Measurements from ENCODE around the gene SPOCK1. TPM values are rescaled to one million over a fixed set of nuclear protein-coding genes. Genes with fewer than 3 reads are reported as not detected.

The SPOCK1 gene
- total RNA-seq, 1 experiment from 2014 or later: 0.27 TPM

DNA sequence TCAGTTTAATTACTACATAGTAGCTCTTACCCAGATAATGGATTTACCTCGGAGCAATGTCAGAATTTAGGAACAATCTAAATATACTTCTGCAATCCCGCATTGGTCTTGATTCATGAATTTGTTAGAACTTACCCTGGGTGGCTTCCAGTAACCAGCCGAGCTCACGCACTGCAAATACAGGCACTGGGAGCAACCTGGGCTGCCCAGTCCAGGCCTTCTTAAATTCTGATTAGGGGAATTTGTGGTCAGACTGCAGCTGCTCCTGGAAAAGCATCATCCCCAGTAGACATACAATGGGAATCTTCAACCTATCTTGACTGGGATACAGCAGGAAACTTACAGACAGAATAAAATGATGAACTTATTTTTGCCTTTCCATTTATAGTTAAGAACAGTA, 270.3 kb downstream of the SPOCK1 start (continued):
- TF ChIP-seq CBX3 (IDR thresholded peaks at IDR 0.05; ENCODE audit: low read depth): no peak
- no peak for TF ChIP-seq EZH2phosphoT487 (IDR thresholded peaks at IDR 0.05; ENCODE audit: borderline replicate concordance)
- TF ChIP-seq SRF (IDR thresholded peaks at IDR 0.05; ENCODE audit: low read depth): no peak
- TF ChIP-seq POLR2AphosphoS5 (IDR thresholded peaks at IDR 0.05; ENCODE audit: low read depth, low read length): no peak
- no peak for TF ChIP-seq SP1 (IDR thresholded peaks at IDR 0.05; ENCODE audit: low read depth)
- TF ChIP-seq REST (IDR thresholded peaks at IDR 0.05; ENCODE audit: low read depth): no peak
- no peak for TF ChIP-seq TCF7L2 (IDR thresholded peaks at IDR 0.05; ENCODE audit: borderline replicate concordance, extremely low read depth, insufficient read depth, insufficient read length)
- no peak for TF ChIP-seq ELF1 (IDR thresholded peaks at IDR 0.05; ENCODE audit: borderline replicate concordance, low read depth)
- TF ChIP-seq ZFX (IDR thresholded peaks at IDR 0.05): no peak
- no peak for TF ChIP-seq EGR1 (IDR thresholded peaks at IDR 0.05; ENCODE audit: low read depth)
- no peak for TF ChIP-seq FOSL1 (IDR thresholded peaks at IDR 0.05; ENCODE audit: low read depth)
- TF ChIP-seq, protein P1, sequence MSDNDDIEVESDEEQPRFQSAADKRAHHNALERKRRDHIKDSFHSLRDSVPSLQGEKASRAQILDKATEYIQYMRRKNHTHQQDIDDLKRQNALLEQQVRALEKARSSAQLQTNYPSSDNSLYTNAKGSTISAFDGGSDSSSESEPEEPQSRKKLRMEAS (IDR thresholded peaks at IDR 0.05): no peak

- ChIA-PET POLR2A (no interaction called here), RAD21 (ENCODE audit: low non-redundant PET in 1 of 2, low total read pairs in 2 of 2, uncharacterized antibody in 2 of 2, unreplicated experiment in 2 of 2) (no interaction called here), CTCF (no interaction called here)
- Histone ChIP-seq H3K27ac (ENCODE audit: low read depth, low read length) (no peak overlapping the region), H3K27me3 (ENCODE audit: insufficient read depth, low read length) (peaks cover 17% of the 10 kb centered on the region; the same call in 1 of the 2 replicates), H3K9ac (ENCODE audit: low read length) (no peak overlapping the region), H3K9me2 (ENCODE audit: insufficient read depth) (no peaks in the 10 kb centered on the region), H2AFZ (ENCODE audit: low read depth, low read length, poor library complexity, severe bottlenecking) (no peak overlapping the region), H3K9me3 (ENCODE audit: control insufficient read depth in 1 of 2, insufficient read depth in 1 of 2, low read depth in 1 of 2, low read length in 2 of 2) (no peaks in the 10 kb centered on the region), H4K20me1 (ENCODE audit: insufficient read depth) (no peaks in the 10 kb centered on the region), H3K36me3 (ENCODE audit: control insufficient read depth in 1 of 2, insufficient read depth in 2 of 2, low read length in 2 of 2) (no peaks in the 10 kb centered on the region), H3K79me2 (ENCODE audit: insufficient read depth, low read length) (no peaks in the 10 kb centered on the region), H3K4me2 (ENCODE audit: low read length) (no peak overlapping the region), H3K4me1 (ENCODE audit: control insufficient read depth in 1 of 2, insufficient read depth in 2 of 2, low read length in 2 of 2) (no peaks in the 10 kb centered on the region), H3K4me3 (replicated peaks in 1 of 2; ENCODE audit: low read depth in 1 of 2, low read length in 2 of 2) (no peak overlapping the region)
- intact Hi-C loops (cut with micrococcal nuclease): no loop called here
- no peak for DNase-seq (ENCODE audit: low read depth, low spot score)
- no peak for ATAC-seq
- no TSS peak for BruUV-seq (replicated peaks)
- no peak for TF ChIP-seq SP1 (IDR thresholded peaks at IDR 0.05; ENCODE audit: low read depth)
- no peak for TF ChIP-seq YY1 (IDR thresholded peaks at IDR 0.05; ENCODE audit: extremely low read depth, insufficient replicate concordance, low read depth, low read length)
- no peak for TF ChIP-seq ZBTB33 (IDR thresholded peaks at IDR 0.05; ENCODE audit: extremely low read depth, insufficient replicate concordance, low read length)
- TF ChIP-seq ZNF274 (IDR thresholded peaks at IDR 0.05; ENCODE audit: low read depth, low read length): no peak
- no peak for TF ChIP-seq SRF (IDR thresholded peaks at IDR 0.05; ENCODE audit: low read depth)
- TF ChIP-seq TCF7L2 (IDR thresholded peaks at IDR 0.05; ENCODE audit: borderline replicate concordance, extremely low read depth, insufficient read depth, insufficient read length): no peak
- no peak for TF ChIP-seq CBX3 (IDR thresholded peaks at IDR 0.05; ENCODE audit: low read depth)
- TF ChIP-seq, protein P2, sequence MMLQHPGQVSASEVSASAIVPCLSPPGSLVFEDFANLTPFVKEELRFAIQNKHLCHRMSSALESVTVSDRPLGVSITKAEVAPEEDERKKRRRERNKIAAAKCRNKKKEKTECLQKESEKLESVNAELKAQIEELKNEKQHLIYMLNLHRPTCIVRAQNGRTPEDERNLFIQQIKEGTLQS (IDR thresholded peaks at IDR 0.05): no peak
- no peak for TF ChIP-seq SIN3A (IDR thresholded peaks at IDR 0.05; ENCODE audit: low read depth)
- no peak for TF ChIP-seq POLR2AphosphoS5 (IDR thresholded peaks at IDR 0.05; ENCODE audit: low read depth, low read length)
- no peak for TF ChIP-seq RAD21 (IDR thresholded peaks at IDR 0.05; ENCODE audit: low read depth)
- no peak for TF ChIP-seq CEBPB (IDR thresholded peaks at IDR 0.05; ENCODE audit: low read depth)
- TF ChIP-seq ZFX (IDR thresholded peaks at IDR 0.05): no peak
- TF ChIP-seq ELF1 (IDR thresholded peaks at IDR 0.05; ENCODE audit: borderline replicate concordance, low read depth): no peak
These were observed 273.0 kb downstream of the SPOCK1 start for GRCh38 chr5:137226081-137226480.

All from HCT116 (cell line).